GM19035 (cell line): ENCODE results near the gene MAGI2.
"Not testable (repeated sequence)": the region's sequence is repeated elsewhere in the genome, so short reads cannot be mapped to it uniquely, and the experiment has no call there.

Source experiments
- ATAC-seq: cut with Tn5 transposase; IDR thresholded peaks from one replicate; pipeline ENCODE4 v1.9.1; 2021; ENCODE audit not compliant: unreplicated experiment

The MAGI2 gene

GRCh38 chr7:78020874-78021249 is 1432.6 kb downstream of the MAGI2 start:
- no peak for ATAC-seq

DNA sequence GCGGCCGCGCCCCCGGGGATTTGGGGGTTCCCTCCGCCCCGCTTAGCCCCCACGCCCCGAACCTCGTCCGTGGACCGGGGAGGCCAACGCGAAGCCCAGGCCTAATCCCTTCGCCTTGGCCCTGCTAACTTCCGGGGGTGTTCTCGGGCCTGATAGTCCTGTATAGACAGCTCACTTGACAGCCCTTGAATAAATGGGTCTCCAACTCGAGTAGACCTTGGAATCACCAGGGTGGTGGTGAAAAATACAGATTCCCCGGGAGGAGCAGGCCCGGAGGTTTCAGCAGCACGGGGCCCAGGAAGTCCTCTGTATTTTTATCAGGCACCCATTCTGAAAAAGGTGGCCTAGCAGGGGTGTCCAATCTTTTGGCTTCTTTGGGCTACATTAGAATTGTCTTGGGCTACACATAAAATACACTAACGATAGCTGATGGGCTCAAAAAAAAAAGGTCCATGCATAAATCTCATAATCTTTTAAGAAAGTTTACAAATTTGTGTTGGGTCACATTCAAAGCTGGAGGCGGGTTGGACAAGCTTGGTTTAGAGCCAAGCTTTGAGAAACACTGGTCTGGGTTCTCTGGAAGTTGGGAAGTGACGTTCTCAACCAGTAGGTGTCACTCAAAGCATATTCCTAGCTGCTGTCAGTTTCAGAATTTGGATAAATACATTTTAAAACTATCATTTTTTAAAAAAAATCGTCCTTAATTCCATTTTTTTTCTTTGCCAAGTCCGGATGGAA is 1433.2 kb downstream of the MAGI2 start:
- ATAC-seq: peak; percentile 49

DNA sequence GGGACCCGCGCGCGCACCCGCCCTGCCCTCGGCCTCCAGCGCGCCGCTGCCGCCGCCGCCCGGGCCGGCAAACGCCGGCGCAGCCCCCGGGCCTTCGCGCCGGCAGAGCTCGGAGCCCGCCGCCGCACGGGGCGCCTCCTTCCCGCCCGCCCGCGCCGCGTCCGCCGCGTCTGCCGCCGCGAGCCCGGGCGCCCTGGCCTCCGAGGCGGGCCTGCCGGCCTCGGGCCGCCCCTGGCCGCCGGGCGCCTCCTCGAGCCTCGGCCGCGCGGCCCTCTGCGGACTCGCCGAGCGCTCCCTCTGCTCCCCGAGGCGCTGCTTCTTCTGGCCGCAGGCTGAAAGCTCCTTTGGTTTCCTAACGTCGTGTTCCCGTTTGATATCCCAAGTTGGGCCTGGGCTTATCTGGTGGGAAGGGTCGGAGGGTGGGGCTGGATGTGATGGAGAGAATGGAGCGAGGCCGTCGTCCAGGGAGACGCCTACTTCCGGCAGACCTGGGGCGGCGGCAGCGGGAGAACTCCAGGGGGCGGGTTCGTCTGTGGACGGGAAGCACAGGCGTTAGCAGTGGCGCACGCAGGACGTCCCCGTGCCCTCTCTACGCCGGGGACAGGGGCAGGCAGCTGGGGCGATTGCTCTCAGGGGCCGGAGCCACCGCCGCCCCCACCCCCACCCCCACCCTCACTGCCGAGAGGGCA is 1433.9 kb downstream of the MAGI2 start:
- peak; percentile 83 for ATAC-seq

DNA sequence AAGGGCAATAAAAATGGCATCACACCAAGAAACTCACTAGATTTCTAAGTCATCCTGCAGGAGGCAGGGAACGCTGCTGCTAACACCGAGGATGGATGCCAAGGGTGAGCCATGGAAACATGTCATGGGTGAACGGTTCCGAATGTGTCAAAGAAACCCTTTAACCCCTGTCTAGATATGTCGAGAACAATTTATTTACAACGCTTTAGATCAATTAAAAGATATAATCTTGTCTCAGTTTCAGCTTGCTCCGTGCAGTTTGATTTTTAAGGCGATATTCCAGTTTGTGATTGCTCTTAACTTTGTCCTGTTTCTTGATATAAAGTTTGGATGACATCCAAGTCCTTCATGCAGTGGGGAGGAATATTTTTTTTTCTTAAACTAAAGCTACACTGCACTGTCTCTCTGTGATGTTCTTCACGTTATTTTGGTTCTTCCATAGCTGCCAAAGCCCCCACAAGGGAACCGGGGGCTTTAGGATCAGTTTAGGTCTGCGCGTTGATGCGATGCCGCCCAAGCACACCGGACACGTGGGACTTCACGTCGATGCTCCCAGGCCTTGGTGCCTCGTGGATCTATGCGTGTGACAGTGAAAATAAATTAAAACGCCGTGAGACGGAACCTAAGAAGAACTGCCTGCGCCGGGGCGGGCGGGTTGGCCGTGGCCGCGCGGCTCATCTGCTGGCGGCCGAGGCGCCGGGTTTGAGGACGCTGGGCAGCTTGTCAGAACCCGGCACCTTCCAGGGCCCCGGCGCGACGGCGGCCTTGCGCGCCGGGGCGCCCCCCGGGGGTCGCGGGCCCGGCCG is 1434.6 kb downstream of the MAGI2 start:
- ATAC-seq: no peak

- no peak for ATAC-seq
Measured at GRCh38 chr7:78017591-78018100, 1435.8 kb downstream of the MAGI2 start.

DNA sequence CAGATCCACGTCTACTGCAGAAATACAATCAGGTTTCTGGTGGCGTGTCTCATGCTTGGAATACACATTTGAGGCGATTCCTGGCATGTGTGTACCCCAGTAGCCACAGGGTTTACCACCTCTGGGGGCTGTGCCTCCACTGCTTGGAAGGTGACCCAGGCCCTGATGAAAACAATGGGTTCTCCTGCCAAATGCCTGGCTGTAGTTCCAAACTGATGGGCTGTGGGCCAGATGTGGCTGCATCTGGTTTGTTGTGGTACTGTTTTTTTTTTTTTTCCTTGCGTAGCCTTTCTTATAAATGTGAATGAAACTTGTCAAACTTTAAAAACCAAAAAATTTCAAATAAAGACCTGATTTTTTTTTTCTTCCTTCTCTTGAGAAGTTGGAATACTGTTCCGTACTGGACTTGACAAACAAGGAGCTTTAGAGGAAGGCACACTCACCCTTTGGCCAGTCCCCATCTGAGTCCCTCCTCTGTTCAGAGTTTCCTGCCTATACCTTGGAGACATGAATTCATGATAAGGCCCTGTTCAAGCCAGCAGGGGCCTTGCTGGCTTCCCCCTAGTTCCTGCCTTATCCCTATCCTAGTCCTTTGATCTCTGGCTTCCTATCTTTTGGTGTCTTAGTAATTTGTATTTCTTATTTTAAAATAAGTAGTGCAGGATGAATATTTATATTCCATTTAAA is 1437.8 kb downstream of the MAGI2 start:
- ATAC-seq: no peak

DNA sequence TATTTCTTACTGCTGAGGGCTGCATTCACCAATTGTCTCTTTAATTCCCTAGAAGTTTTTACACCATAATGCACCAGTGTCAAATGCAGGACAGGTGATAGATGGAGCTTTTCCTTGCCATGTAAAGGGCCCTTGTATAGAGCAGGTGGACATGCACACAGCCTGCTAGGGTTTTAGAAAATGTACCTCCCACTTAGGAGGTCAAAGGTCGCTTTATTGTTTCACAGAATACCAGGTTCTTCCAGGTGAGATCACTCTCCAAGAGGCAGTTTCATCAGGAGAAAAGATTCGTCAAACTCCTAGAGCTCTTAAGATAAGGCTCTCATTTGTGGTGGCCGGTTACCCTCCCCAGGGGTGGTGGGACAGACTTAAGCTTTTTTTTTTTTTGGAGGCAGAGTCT is 1439.1 kb downstream of the MAGI2 start:
- ATAC-seq: no peak

GRCh38 chr7:78013386-78013785 is 1440.1 kb downstream of the MAGI2 start:
- no peak for ATAC-seq

DNA sequence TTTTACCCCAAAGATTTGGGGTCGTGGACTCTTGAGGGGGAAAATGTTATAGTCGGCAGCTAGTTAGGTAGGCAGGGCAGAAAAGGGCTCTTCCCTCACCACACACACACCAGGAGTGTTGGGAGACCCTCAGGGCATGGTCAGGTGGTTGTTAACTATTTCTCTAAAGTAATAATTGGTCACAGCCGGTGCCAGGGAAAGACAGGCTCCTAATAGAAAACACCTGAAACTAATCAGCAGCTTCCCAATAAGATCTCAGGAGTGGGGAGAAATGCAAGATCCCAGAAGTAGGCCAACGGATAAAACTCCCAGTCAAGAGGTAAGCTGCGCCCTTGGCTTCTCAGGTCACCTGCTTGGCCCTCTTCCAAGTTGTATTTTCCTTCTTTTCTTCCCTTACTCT is 1441.8 kb downstream of the MAGI2 start:
- no peak for ATAC-seq

GRCh38 chr7:78007231-78007630 is 1446.2 kb downstream of the MAGI2 start:
- no peak for ATAC-seq

GRCh38 chr7:78006063-78006755 is 1447.3 kb downstream of the MAGI2 start:
- ATAC-seq: no peak

- no peak for ATAC-seq
Measured at GRCh38 chr7:78002715-78003114, 1450.8 kb downstream of the MAGI2 start.

DNA sequence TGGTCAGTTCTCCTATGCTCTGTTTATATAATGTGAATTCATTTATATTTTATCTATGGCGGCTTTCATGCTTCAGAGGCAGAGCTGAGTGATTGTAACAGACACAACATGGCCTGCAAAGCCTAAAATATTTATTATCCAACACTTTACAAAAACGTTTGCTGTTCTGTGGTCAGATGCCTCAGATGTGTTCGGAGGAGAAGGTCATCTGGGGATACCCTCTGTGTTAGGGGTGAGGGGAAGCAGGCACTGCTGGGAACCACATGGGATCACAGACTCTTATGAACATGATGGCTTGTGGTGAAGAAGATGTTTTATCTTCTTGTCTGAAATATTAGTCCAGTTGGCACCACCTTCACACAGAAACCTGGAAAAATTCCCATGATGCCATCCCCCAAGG is 1451.4 kb downstream of the MAGI2 start:
- no peak for ATAC-seq

DNA sequence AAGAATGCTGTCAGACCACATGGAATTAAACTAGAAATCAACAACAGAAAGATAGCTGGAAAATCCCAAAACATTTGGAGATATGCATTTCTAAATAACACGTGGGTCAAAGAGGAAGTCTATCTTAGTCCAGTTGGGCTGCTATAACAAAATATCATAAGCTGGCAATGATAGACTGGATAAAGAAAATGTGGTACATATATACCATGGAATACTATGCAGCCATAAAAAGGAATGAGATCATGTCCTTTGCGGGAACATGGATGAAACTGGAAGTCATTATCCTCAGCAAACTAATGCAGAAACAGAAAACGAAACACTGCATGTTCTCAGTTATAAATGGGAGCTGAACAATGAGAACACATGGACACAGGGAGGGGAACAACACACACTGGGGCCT is 1454.3 kb downstream of the MAGI2 start:
- not testable (repeated sequence) for ATAC-seq

DNA sequence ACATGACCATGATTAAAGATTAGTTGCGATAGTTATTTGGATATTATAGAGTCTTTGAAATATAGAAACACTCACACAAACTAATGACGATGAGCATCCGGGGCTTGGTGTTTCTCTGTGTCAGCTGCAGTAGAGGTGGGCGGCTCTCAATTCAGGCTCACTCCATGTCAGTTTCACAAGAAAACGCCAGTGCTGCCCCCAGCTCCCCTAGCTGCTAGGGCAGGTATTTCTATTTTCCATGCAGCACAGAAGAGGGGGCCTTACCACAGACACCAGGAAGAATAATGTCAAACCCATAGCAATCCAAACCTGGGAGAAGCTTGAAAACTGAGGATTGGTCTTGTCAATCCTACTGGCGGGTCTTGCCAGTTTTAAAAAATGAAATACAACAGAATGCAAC is 1457.8 kb downstream of the MAGI2 start:
- ATAC-seq: no peak

DNA sequence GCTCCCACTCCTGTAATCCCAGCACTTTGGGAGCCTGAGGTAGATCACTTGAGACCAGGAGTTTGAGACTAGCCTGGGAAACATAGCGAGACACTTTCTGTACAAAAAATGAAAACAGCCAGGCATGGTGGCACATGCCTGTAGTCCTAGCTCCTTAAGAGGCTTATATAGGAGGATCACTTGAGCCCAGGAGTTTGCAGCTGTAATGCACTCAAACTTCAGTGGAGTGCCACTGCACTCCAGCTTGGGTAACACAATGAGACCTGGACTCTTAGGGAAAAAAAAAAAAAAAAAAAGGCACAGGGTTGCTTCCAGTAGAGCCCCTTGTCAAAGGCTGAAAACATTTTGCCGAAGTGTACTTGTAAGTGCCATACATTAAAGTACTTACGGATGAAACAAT is 1459.6 kb downstream of the MAGI2 start:
- ATAC-seq: no peak

DNA sequence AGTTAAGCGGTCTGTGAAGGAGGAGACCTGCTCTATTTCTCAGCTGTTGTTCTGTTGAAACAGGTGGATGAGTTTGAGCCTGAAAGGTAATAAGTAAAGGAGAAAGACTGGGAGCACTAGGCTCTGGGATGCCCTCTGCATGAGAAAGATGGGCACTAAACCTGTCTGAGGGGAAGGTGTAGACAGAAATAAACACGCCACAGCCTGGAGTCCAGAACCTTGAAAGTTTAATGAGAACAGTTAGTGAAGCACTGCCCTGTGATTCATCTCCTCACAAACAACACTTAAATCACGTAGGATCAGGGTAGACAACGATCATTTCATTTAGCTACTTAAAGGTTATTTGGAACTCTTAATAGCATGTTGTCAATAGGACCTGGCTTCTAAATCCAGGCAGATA is 1461.8 kb downstream of the MAGI2 start:
- no peak for ATAC-seq

- no peak for ATAC-seq
Measured at GRCh38 chr7:77989981-77990566, 1463.4 kb downstream of the MAGI2 start.

DNA sequence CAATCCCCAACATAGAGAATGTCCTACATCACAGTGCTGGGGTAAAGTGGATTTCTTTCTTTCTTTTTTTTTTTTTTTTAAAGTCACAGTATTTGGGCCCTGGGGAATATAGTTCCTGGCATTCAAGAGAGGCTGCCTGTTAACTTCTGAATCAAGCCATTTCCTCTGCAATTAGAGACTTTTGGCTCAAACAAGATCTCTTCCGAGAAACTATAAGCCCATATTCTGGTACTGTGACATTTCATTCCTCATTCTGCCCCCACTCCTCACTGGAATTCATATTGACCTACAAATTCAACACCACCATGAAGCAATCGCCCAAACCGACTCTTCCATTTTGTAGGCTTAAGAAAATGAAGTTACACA is 1467.5 kb downstream of the MAGI2 start:
- no peak for ATAC-seq
